G401 (cell line): ENCODE measurements around the gene FNTB. TPM values are rescaled to one million over a fixed set of nuclear protein-coding genes. Genes with fewer than 3 reads are reported as not detected.

ENCODE experiments used
- DNase-seq: peaks from one replicate; pipeline ENCODE4 v3.0.0-alpha.2; 2015; ENCODE audit warnings: low spot score
- in situ Hi-C: cut with HindIII; loops from 2 replicates; pipeline ENCODE4 v1.10.0; 2016; ENCODE audit warnings: low sequenced_read_pairs, mixed read lengths
- total RNA-seq: library from RNA; depleted of rRNA; stranded (reverse); fragments of >200 nt; shearing (Covaris generic); gene quantifications from 2 replicates; pipeline ENCODE4 v1.2.3, GENCODE V29; 2014

Gene FNTB
- total RNA-seq, 1 experiment from 2014 or later = 8.0 TPM

GRCh38 chr14:64951724-64952123, 35.0 kb upstream of the FNTB start:
- peak; percentile 81 for DNase-seq
- in situ Hi-C loops = no loop called here

GRCh38 chr14:64952598-64953309, 33.9 kb upstream of the FNTB start:
- in situ Hi-C loops = no loop called here
- DNase-seq = no peak

GRCh38 chr14:64953310-64953654, 33.4 kb upstream of the FNTB start:
- DNase-seq = peak; percentile 66
- in situ Hi-C loops = no loop called here

GRCh38 chr14:64953661-64954060, 33.0 kb upstream of the FNTB start:
- no peak for DNase-seq
- in situ Hi-C loops = no loop called here

GRCh38 chr14:64954491-64955240, 32.0 kb upstream of the FNTB start:
- in situ Hi-C loops = no loop called here
- DNase-seq = no peak

GRCh38 chr14:64955297-64955696, 31.4 kb upstream of the FNTB start:
- in situ Hi-C loops = no loop called here
- peak; percentile 69 for DNase-seq

GRCh38 chr14:64956697-64957406, 29.8 kb upstream of the FNTB start:
- in situ Hi-C loops = no loop called here
- no peak for DNase-seq

GRCh38 chr14:64958201-64958600, 28.5 kb upstream of the FNTB start:
- in situ Hi-C loops = no loop called here
- DNase-seq = no peak

- in situ Hi-C loops = no loop called here
- no peak for DNase-seq
Measured at GRCh38 chr14:64958743-64959142, 28.0 kb upstream of the FNTB start.

- in situ Hi-C loops = no loop called here
- DNase-seq = peak; percentile 98
Measured at GRCh38 chr14:64960762-64961276, 25.9 kb upstream of the FNTB start.

- in situ Hi-C loops = no loop called here
- no peak for DNase-seq
Measured at GRCh38 chr14:64963611-64964010, 23.1 kb upstream of the FNTB start.

- DNase-seq = no peak
- in situ Hi-C loops = no loop called here
Measured at GRCh38 chr14:64965356-64966000, 21.2 kb upstream of the FNTB start.

GRCh38 chr14:64966976-64967375, 19.7 kb upstream of the FNTB start:
- in situ Hi-C loops = no loop called here
- DNase-seq = no peak

- DNase-seq = peak; percentile 64
- in situ Hi-C loops = no loop called here
Measured at GRCh38 chr14:64968167-64968566, 18.5 kb upstream of the FNTB start.

GRCh38 chr14:64968651-64969050, 18.0 kb upstream of the FNTB start:
- no peak for DNase-seq
- in situ Hi-C loops = no loop called here

- in situ Hi-C loops = no loop called here
- DNase-seq = no peak
Measured at GRCh38 chr14:64970041-64970440, 16.7 kb upstream of the FNTB start.

GRCh38 chr14:64970776-64971477, 15.8 kb upstream of the FNTB start:
- in situ Hi-C loops = no loop called here
- peak; percentile 67 for DNase-seq

GRCh38 chr14:64971491-64971942, 15.2 kb upstream of the FNTB start:
- no peak for DNase-seq
- in situ Hi-C loops = no loop called here
